Skeletal muscle tissue (tissue), 4 donors: ENCODE data around the gene CCNDBP1. TPM values are rescaled to one million over a fixed set of nuclear protein-coding genes. Genes with fewer than 3 reads are reported as not detected.
"Not testable (repeated sequence)": the region's sequence is repeated elsewhere in the genome, so short reads cannot be mapped to it uniquely, and the experiment has no call there.

Experiments used
- H3K27ac ChIP-seq: one replicate; pipeline ENCODE4 v1.7.0; 2013; ENCODE audit warnings: mild to moderate bottlenecking, low read depth, low read length, inconsistent platforms
- H3K27me3 ChIP-seq, 3 donors: one replicate each; pipeline ENCODE4 v1.7.0; 2013; ENCODE audit warnings: low read length in 3 of 3; ENCODE audit not compliant: control insufficient read depth in 3 of 3, insufficient read depth in 3 of 3
- H3K36me3 ChIP-seq, 3 donors: one replicate each; pipeline ENCODE4 v1.7.0; 2013; ENCODE audit warnings: low read length in 3 of 3; ENCODE audit not compliant: control insufficient read depth in 3 of 3, insufficient read depth in 3 of 3
- H3K4me1 ChIP-seq, 3 donors: one replicate each; pipeline ENCODE4 v1.7.0; 2013; ENCODE audit warnings: low read length in 3 of 3, mild to moderate bottlenecking in 3 of 3; ENCODE audit not compliant: control insufficient read depth in 3 of 3, insufficient read depth in 3 of 3
- H3K4me3 ChIP-seq, 3 donors: one replicate each; pipeline ENCODE4 v1.7.0; 2013; ENCODE audit warnings: low read length in 3 of 3
- H3K9ac ChIP-seq, 3 donors: one replicate each; pipeline ENCODE4 v1.7.0; 2013; ENCODE audit warnings: low read length in 3 of 3, mild to moderate bottlenecking in 3 of 3, moderate library complexity in 2 of 3, low read depth in 1 of 3
- H3K9me3 ChIP-seq, 3 donors: one replicate each; pipeline ENCODE4 v1.7.0; 2013; ENCODE audit warnings: low read length in 3 of 3; ENCODE audit not compliant: control insufficient read depth in 3 of 3
- total RNA-seq: library from RNA; depleted of rRNA; stranded (reverse); fragments of >200 nt; gene quantifications from one replicate; pipeline ENCODE4 v1.2.3, GENCODE V29; 2014
- donor health status: Osteomylitis.

The CCNDBP1 gene
- total RNA-seq, 1 donor from 2014 or later: 45.4 TPM

GRCh38 chr15:43168192-43169107 is 16.8 kb upstream of the CCNDBP1 start:
- no peaks in the 10 kb centered on the region for H3K9me3 ChIP-seq
- no peak overlapping the region for H3K27ac ChIP-seq
- H3K27me3 ChIP-seq: no peaks in the 10 kb centered on the region
- no peak overlapping the region for H3K4me3 ChIP-seq
- H3K9ac ChIP-seq: no peak overlapping the region
- peaks cover 0 to 7% (median 0%) of the 10 kb centered on the region in 3 donors for H3K4me1 ChIP-seq
- peaks cover 4 to 13% (median 7%) of the 10 kb centered on the region in 3 donors for H3K36me3 ChIP-seq

- Histone ChIP-seq H3K4me3 (no peak overlapping the region), H3K27me3 (no peaks in the 10 kb centered on the region), H3K27ac (no peak overlapping the region), H3K9ac (no peak overlapping the region), H3K4me1 (peaks cover 0 to 7% (median 0%) of the 10 kb centered on the region in 3 donors), H3K9me3 (no peaks in the 10 kb centered on the region), H3K36me3 (peaks cover 7 to 9% (median 7%) of the 10 kb centered on the region in 3 donors)
These were observed 15.3 kb upstream of the CCNDBP1 start for GRCh38 chr15:43169888-43170287.

- not testable (repeated sequence) for H3K27me3 ChIP-seq, H3K4me1 ChIP-seq, H3K9ac ChIP-seq, H3K36me3 ChIP-seq, H3K9me3 ChIP-seq, H3K4me3 ChIP-seq, H3K27ac ChIP-seq
These were observed 9.4 kb upstream of the CCNDBP1 start for GRCh38 chr15:43175656-43176309.

GRCh38 chr15:43177147-43177546 is 8.1 kb upstream of the CCNDBP1 start:
- not testable (repeated sequence) for H3K27me3 ChIP-seq, H3K9ac ChIP-seq, H3K27ac ChIP-seq, H3K9me3 ChIP-seq, H3K4me1 ChIP-seq, H3K36me3 ChIP-seq, H3K4me3 ChIP-seq

- H3K9me3 ChIP-seq: no peaks in the 10 kb centered on the region
- no peak overlapping the region for H3K4me3 ChIP-seq
These were observed 1.9 kb upstream of the CCNDBP1 start for GRCh38 chr15:43183270-43183669.

GRCh38 chr15:43184407-43185124 is 637 bp upstream of the CCNDBP1 start:
- Histone ChIP-seq H3K36me3 (peaks cover 2 to 6% (median 5%) of the 10 kb centered on the region in 3 donors), H3K9me3 (no peaks in the 10 kb centered on the region), H3K4me3 (peak overlapping the region in 2 of 3 donors; percentile 49 to 78), H3K27ac (peak overlapping the region; percentile 83), H3K4me1 (peaks cover 21 to 26% (median 22%) of the 10 kb centered on the region in 3 donors), H3K9ac (peak overlapping the region in 2 of 3 donors; percentile 89 to 90), H3K27me3 (no peaks in the 10 kb centered on the region)

More at GRCh38 chr15:43183270-43183669, 1.9 kb upstream of the CCNDBP1 start:
- Histone ChIP-seq H3K27ac (no peak overlapping the region), H3K4me1 (peaks cover 18 to 25% (median 19%) of the 10 kb centered on the region in 3 donors), H3K9ac (no peak overlapping the region), H3K36me3 (no peaks in the 10 kb centered on the region), H3K27me3 (no peaks in the 10 kb centered on the region)

- peak overlapping the region; percentile 85 to 93 (median 90) for H3K9ac ChIP-seq
- H3K27me3 ChIP-seq: no peaks in the 10 kb centered on the region
- peaks cover 24 to 33% (median 29%) of the 10 kb centered on the region in 3 donors for H3K4me1 ChIP-seq
- H3K4me3 ChIP-seq: peak overlapping the region; percentile 90 to 94 (median 91)
- H3K36me3 ChIP-seq: peaks cover 8 to 18% (median 18%) of the 10 kb centered on the region in 3 donors
- H3K27ac ChIP-seq: peak overlapping the region; percentile 83
- H3K9me3 ChIP-seq: no peaks in the 10 kb centered on the region
These were observed 775 bp downstream of the CCNDBP1 start for GRCh38 chr15:43186003-43186353.

GRCh38 chr15:43187544-43188155 is 2.4 kb downstream of the CCNDBP1 start:
- H3K4me1 ChIP-seq: peaks cover 19 to 25% (median 24%) of the 10 kb centered on the region in 3 donors
- H3K36me3 ChIP-seq: peaks cover 14 to 34% (median 31%) of the 10 kb centered on the region in 3 donors
- H3K27ac ChIP-seq: no peak overlapping the region
- H3K27me3 ChIP-seq: no peaks in the 10 kb centered on the region
- H3K9ac ChIP-seq: no peak overlapping the region
- H3K9me3 ChIP-seq: no peaks in the 10 kb centered on the region
- H3K4me3 ChIP-seq: no peak overlapping the region

GRCh38 chr15:43189296-43189695 is 4.1 kb downstream of the CCNDBP1 start:
- no peaks in the 10 kb centered on the region for H3K9me3 ChIP-seq
- peaks cover 17 to 43% (median 37%) of the 10 kb centered on the region in 3 donors for H3K36me3 ChIP-seq
- no peaks in the 10 kb centered on the region for H3K27me3 ChIP-seq
- H3K9ac ChIP-seq: peak overlapping the region in 1 of 3 donors; percentile 10
- H3K27ac ChIP-seq: no peak overlapping the region
- no peak overlapping the region for H3K4me3 ChIP-seq
- H3K4me1 ChIP-seq: peaks cover 20 to 29% (median 25%) of the 10 kb centered on the region in 3 donors
